Measurements from ENCODE around the gene EEF1AKMT4.

DNA sequence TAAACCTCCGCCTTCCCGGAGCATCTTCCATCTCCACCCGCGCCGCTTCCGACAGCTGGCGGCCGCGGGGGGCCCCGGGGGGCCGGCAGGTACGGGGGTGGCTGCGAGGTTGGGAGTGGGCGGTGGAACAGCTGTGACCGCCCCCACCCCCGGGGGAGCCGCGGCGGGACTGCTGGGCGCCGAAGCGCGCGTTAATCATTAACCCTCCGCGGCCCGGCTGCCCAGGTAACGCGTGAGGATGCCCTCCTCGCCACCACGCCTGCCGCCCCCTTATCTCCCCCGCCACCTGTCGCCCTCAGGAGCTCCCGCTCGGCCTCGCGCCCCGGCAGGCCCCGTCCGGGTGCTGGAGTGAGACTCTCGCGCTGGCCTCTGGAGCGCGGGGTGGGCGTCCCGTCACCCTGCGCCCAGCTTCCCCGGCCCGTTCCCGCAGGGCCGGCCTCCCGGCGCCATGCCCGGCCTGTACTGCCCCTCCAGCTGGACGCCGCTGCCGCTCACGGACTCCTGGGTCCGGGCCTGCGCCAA lies 19.3 kb upstream of the EEF1AKMT4 start:
- TF ChIP-seq, protein P1, sequence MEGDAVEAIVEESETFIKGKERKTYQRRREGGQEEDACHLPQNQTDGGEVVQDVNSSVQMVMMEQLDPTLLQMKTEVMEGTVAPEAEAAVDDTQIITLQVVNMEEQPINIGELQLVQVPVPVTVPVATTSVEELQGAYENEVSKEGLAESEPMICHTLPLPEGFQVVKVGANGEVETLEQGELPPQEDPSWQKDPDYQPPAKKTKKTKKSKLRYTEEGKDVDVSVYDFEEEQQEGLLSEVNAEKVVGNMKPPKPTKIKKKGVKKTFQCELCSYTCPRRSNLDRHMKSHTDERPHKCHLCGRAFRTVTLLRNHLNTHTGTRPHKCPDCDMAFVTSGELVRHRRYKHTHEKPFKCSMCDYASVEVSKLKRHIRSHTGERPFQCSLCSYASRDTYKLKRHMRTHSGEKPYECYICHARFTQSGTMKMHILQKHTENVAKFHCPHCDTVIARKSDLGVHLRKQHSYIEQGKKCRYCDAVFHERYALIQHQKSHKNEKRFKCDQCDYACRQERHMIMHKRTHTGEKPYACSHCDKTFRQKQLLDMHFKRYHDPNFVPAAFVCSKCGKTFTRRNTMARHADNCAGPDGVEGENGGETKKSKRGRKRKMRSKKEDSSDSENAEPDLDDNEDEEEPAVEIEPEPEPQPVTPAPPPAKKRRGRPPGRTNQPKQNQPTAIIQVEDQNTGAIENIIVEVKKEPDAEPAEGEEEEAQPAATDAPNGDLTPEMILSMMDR (conservative IDR thresholded peaks at IDR 0.05; ENCODE audit: low read length), result no peak
- no peak for TF ChIP-seq EZH2phosphoT487 (IDR thresholded peaks at IDR 0.05; ENCODE audit: borderline replicate concordance)

Data from Loucy (cell line).